NCI-H1048 (cell line): ENCODE results near the gene IMMP2L.

Experiments
- DNase-seq: peaks from one replicate; lab custom pipeline; 2025; lab: John Stamatoyannopoulos, UW

Gene IMMP2L

GRCh38 chr7:111150709-111151108, 411.6 kb downstream of the IMMP2L start:
- no peak for DNase-seq

GRCh38 chr7:111147708-111148533, 414.4 kb downstream of the IMMP2L start:
- DNase-seq, result no peak

GRCh38 chr7:111146136-111146535, 416.2 kb downstream of the IMMP2L start:
- no peak for DNase-seq

GRCh38 chr7:111145472-111145871, 416.8 kb downstream of the IMMP2L start:
- no peak for DNase-seq

GRCh38 chr7:111140091-111140865, 422.0 kb downstream of the IMMP2L start:
- no peak for DNase-seq

GRCh38 chr7:111138586-111138985, 423.7 kb downstream of the IMMP2L start:
- no peak for DNase-seq

- DNase-seq, result no peak
Observed at GRCh38 chr7:111138193-111138569, 424.1 kb downstream of the IMMP2L start.

- no peak for DNase-seq
Observed at GRCh38 chr7:111137296-111138192, 424.7 kb downstream of the IMMP2L start.

GRCh38 chr7:111132833-111133232, 429.5 kb downstream of the IMMP2L start:
- DNase-seq, result no peak

GRCh38 chr7:111129435-111129834, 432.9 kb downstream of the IMMP2L start:
- no peak for DNase-seq

- DNase-seq, result no peak
Observed at GRCh38 chr7:111126987-111127386, 435.3 kb downstream of the IMMP2L start.

GRCh38 chr7:111115966-111116365, 446.3 kb downstream of the IMMP2L start:
- DNase-seq, result no peak

GRCh38 chr7:111113263-111114017, 448.9 kb downstream of the IMMP2L start:
- DNase-seq, result no peak

- no peak for DNase-seq
Observed at GRCh38 chr7:111112439-111112838, 449.9 kb downstream of the IMMP2L start.

GRCh38 chr7:111108496-111108895, 453.8 kb downstream of the IMMP2L start:
- DNase-seq, result no peak

GRCh38 chr7:111108000-111108399, 454.3 kb downstream of the IMMP2L start:
- no peak for DNase-seq

GRCh38 chr7:111107579-111107978, 454.7 kb downstream of the IMMP2L start:
- no peak for DNase-seq

GRCh38 chr7:111105269-111105668, 457.0 kb downstream of the IMMP2L start:
- DNase-seq, result no peak

GRCh38 chr7:111104710-111105109, 457.6 kb downstream of the IMMP2L start:
- no peak for DNase-seq

- no peak for DNase-seq
Observed at GRCh38 chr7:111103678-111104274, 458.5 kb downstream of the IMMP2L start.

- no peak for DNase-seq
Observed at GRCh38 chr7:111103136-111103535, 459.2 kb downstream of the IMMP2L start.
